ENCODE measurements around the gene RAET1L.
"Not testable (repeated sequence)": the region's sequence is repeated elsewhere in the genome, so short reads cannot be mapped to it uniquely, and the experiment has no call there.

Gene RAET1L

DNA sequence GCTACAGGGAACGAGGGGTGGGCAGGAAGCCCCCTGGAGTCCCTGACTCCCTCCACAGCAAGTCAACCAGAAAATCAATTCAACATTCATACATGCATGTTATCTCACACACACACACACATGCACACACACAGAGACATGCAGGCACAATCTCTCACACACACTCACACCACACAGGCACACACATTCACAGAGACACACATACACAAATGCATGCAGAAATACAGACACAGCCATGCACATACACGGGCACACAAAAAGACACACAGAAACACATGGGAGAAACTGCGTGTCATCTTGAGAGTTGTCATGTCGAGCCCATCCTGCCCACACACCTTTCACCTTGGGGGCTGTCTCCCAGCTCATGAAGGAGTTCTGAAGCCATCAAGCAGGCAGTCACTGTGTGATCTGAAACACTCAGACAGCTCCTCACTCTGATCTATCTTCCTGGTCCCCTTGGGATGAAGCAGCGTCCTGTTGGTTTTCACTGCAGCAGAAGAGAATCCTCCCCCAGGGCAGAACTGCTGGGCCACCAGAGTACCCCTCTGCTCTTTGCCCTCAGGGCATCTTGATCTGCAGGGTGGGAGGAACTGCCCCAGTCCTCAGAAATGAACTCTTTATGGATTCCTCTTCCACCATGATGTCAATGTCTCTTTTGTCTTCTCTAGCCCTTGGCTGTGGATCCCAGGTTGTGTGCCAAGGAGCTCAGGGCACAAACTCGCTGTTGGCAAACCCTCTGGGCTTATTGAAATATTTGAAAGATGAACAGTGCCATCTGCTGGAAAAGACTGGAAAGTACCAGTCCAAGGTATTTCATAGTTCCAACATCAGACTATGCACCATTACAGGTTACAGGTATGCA is 8.8 kb downstream of the RAET1L start:
- H3K4me3 ChIP-seq (ENCODE audit: low read depth, low read length) = no peak overlapping the region
- TF ChIP-seq, protein P1, sequence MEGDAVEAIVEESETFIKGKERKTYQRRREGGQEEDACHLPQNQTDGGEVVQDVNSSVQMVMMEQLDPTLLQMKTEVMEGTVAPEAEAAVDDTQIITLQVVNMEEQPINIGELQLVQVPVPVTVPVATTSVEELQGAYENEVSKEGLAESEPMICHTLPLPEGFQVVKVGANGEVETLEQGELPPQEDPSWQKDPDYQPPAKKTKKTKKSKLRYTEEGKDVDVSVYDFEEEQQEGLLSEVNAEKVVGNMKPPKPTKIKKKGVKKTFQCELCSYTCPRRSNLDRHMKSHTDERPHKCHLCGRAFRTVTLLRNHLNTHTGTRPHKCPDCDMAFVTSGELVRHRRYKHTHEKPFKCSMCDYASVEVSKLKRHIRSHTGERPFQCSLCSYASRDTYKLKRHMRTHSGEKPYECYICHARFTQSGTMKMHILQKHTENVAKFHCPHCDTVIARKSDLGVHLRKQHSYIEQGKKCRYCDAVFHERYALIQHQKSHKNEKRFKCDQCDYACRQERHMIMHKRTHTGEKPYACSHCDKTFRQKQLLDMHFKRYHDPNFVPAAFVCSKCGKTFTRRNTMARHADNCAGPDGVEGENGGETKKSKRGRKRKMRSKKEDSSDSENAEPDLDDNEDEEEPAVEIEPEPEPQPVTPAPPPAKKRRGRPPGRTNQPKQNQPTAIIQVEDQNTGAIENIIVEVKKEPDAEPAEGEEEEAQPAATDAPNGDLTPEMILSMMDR (IDR thresholded peaks at IDR 0.05; ENCODE audit: insufficient read depth, low read depth, low read length, missing control alignments) = peak; percentile 48
- DNase-seq (ENCODE audit: low read depth) = peak; percentile 68

DNA sequence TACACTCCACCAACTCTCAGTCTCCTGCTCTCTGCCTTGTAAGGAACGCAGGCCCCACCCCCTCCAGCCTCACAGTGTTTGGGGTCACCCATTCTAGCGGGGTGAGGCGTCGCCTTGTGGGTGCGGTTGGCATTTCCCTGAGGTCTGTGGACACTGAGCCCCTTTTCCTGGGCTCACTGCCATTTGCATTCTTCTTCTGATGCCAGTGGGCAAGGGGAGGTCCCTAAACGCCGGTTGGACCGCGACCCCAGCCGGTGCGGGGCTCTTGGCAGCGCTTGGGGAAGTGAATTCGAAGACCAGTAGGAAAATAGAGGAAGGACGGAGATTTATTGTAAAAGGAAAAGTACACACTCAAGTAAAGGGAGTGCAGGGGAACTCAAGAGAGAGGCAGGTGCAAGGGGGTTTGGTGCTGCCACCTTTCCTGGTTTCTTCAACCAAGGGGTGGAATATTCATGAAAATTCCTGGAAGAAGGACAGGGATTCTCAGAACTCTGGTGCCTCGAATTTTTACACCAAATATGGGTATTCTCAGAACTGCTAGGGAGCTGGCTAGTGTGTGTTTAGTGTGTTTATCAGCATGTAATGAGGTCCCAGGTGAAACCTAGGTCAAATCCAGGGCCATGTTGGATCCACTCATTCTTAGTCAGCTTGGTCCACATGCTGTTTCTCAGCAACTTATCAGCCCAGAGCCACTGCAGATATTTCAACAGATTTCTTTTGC is 9.9 kb downstream of the RAET1L start:
- not testable (repeated sequence) for DNase-seq (ENCODE audit: low read depth); H3K4me3 ChIP-seq (ENCODE audit: low read depth, low read length)

DNA sequence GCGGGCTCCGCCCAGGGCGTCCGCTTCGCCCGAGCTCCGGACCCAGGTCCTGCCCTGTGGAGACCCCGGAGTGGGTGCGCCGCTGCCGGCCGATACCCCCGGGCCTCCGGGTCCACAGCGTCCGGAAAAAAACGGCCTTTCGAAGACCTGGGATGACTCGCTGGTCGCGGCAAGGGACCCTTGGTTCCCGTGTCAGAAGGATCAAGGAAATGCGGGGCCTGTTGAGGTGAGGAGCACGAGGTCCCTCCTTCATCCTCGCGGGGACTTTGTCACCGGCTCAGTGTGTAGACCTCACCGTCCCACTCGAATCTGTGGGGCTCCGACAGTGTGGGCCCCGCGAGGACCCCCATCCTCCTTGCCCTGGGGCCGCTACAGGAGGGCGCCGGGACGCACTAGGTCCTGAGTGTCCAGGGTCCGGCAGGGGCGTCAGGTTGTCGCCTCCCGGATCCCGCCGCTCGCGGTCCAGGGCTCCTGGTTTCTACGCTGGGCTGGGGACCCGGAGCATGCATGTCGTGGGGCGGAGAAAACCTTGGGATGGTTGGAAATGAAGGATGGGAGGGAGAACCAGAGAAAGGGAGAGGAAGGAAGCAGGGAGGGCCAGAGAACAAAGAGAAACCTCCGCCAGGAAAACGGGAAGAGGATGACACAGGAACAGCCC is 10.6 kb downstream of the RAET1L start:
- not testable (repeated sequence) for H3K4me3 ChIP-seq (ENCODE audit: low read depth, low read length); DNase-seq (ENCODE audit: low read depth)

DNA sequence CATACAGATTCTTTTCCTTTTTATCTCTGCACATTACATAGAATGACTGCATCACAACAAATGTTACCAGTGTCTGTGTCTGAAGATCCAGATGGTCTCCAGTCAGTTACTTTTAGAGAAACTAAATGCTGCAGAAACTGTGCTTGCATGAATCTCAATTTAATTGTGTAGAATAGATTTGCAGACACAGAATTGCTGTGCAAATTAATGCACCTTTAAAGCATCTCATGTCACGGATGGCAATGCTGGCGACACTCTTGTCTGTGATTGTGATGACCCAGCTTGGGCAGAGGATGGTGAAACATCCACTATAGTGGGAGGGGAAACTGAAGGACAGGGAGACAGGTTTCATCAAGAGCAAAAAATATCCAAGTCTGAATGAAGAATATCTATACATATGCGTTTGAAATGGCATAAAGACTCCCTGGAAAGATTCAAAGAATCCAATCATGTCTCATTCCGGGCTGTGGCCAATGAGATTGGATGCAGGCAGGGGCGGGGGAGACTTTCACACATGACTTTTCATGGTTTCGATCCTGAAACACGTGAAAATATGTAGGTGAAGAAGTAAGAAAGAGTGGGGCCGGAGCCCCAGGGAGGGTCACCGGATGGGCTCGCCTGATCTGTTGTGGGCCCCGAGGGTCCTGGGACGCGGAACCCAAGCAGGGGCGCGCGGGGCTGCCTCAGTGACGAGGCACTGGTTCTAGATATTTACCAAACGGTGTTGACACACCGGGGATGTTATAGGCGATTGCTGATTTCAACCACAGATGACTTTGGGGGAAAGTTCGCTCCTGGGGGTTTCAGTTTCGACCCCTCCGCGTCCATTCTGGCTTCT is 11.3 kb downstream of the RAET1L start:
- H3K4me3 ChIP-seq (ENCODE audit: low read depth, low read length); DNase-seq (ENCODE audit: low read depth): not testable (repeated sequence)

DNA sequence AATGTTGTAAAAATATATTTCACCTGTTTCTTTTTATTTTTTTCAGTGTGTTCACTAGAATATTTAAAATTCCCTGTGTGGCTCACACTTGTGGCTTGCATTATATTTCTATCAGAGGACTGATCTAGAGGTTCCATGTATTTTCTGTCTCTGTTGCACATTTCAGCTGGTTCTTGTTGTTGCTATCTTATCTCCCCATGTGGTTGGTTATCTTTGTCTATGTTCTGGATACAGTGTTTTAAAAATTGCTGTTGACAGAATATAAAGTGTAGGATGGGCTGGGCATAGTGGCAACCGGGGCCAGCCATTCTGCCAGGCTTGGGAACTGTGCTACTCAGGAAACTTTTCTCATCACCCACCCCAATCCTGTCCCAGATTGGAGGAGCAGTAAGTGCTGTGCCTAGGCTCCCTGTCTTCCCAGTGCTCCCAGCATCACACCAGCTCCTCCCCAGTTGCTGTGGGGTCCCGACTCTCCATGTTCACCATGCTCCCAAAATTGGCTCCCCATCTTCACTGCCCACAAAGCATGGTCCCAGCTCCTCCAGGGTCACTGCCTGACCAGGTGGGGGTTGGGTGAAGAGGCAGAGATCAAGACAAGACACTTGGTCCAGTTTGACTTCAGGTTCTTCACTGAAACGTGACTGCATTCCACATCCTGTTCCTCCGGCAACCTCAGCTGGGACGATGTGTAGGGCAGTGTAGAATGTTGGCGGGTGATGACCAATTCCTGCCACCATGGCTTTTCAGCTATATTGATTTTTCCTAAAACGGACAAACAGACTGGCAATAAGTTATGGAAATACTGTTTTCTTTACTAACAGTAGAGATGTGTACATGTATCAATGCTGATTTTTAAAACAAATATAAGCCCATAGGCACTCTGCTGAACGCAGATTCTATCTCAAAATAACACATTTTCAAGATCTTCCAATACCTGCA is 12.2 kb downstream of the RAET1L start:
- H3K4me3 ChIP-seq (ENCODE audit: low read depth, low read length); DNase-seq (ENCODE audit: low read depth): not testable (repeated sequence)

DNA sequence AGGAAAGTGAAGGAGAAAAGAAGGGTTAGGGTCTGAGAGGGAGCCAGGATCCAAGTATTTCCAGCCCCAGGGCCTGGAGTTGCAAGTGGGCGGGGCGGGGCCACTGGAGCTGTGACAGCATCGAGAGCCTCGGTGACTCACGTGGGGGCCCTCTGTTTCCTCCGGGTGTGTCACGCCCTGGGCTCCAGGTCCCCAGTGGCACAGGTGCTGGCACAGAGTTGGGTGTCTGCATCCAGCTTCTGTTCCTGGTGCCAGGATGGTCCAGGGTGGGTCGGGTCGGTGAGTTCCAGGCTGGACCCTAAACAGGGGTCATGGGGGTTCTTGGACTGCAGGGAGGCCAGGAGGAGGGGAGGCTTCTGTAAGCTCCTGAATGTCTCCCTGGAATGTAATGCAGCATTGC is 16.7 kb downstream of the RAET1L start:
- TF ChIP-seq, protein P1 (IDR thresholded peaks at IDR 0.05; ENCODE audit: insufficient read depth, low read depth, low read length, missing control alignments) = no peak
- DNase-seq (ENCODE audit: low read depth) = no peak
- H3K4me3 ChIP-seq (ENCODE audit: low read depth, low read length) = no peak overlapping the region

DNA sequence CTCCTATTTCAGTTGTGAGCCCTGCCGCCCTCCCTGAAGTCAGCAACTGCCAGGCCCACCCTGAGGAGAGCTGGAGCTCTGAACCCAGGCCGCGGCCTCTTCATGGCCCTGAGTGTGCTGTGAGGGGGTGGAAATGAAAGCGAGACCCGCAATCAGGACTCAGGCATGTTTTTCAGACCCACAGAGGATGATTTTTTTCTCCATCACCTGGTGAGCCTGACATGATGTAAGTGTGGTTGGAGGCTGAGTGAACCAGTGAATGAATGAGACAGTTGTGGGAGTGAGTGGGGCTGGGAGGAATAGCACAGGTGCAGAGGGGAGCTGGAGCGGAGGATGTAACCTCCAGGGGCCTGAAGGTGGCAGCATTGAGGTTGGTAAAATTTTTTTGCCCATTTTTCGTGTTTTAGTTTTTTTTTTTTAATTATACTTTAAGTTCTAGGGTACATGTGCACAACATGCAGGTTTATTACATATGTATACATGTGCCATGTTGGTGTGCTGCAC is 18.3 kb downstream of the RAET1L start:
- TF ChIP-seq, protein P1 (IDR thresholded peaks at IDR 0.05; ENCODE audit: insufficient read depth, low read depth, low read length, missing control alignments) = peak; percentile 43
- H3K4me3 ChIP-seq (ENCODE audit: low read depth, low read length) = no peak overlapping the region
- DNase-seq (ENCODE audit: low read depth) = peak; percentile 49
